Natural killer cell treated with Interleukin-12 subunit alpha and Interleukin-12 subunit beta and Interleukin-15 and Interleukin-18, amount 100 ng/mL, for 72 hours (primary cell): ENCODE measurements around the gene NTRK2. TPM values are rescaled to one million over a fixed set of nuclear protein-coding genes. Genes with fewer than 3 reads are reported as not detected.

Experiments
- ATAC-seq, 2 donors: fragments of 150-1000 bp; cut with Tn5 transposase in 1 of 2; sonication (Bioruptor Pico), chemical (Tn5 transposase) in 1 of 2; 2 replicates each; pipeline ENCODE4 v1.10.0; 2021
- DNase-seq: peaks from one replicate; pipeline ENCODE4 v3.0.0; 2022; ENCODE audit warnings: low spot score
- H3K27ac Mint-ChIP-seq, 2 donors: 1 replicate in 1 of 2; 2 replicates in 1 of 2; pipeline ENCODE4 v1.8.0; 2022; ENCODE audit warnings: mixed read lengths in 2 of 2, mild to moderate bottlenecking in 1 of 2, moderate library complexity in 1 of 2
- H3K27me3 Mint-ChIP-seq, 2 donors: 1 replicate in 1 of 2; 2 replicates in 1 of 2; pipeline ENCODE4 v1.8.0; 2022; ENCODE audit warnings: mixed read lengths in 2 of 2
- H3K36me3 Mint-ChIP-seq: one replicate; pipeline ENCODE4 v1.8.0; 2022; ENCODE audit warnings: mixed read lengths
- H3K4me1 Mint-ChIP-seq, 2 donors: 1 replicate in 1 of 2; 2 replicates in 1 of 2; pipeline ENCODE4 v1.8.0; 2022; ENCODE audit warnings: low read depth in 2 of 2, mixed read lengths in 2 of 2, mild to moderate bottlenecking in 1 of 2
- H3K4me3 Mint-ChIP-seq: one replicate; pipeline ENCODE4 v1.8.0; 2022; ENCODE audit warnings: mixed read lengths
- H3K9me3 Mint-ChIP-seq: 2 replicates; pipeline ENCODE4 v1.8.0; 2022; ENCODE audit warnings: mixed read lengths
- total RNA-seq, 2 donors: library from RNA; stranded (reverse); gene quantifications; one replicate each; pipeline ENCODE4 v1.2.3, GENCODE V29; 2022

Gene NTRK2
- total RNA-seq, 2 donors from 2014 or later = 0.24 to 2.4 TPM

- H3K4me1 Mint-ChIP-seq = no peaks in the 10 kb centered on the region
- H3K9me3 Mint-ChIP-seq = no peaks in the 10 kb centered on the region
- no peak for ATAC-seq
These were observed 160.6 kb downstream of the NTRK2 start for GRCh38 chr9:84829997-84830696.

GRCh38 chr9:84831377-84831776 is 161.8 kb downstream of the NTRK2 start:
- DNase-seq (no peak), ATAC-seq (no peak)
- Mint-ChIP-seq H3K27me3 (peaks cover 22 to 44% of the 10 kb centered on the region in 2 donors), H3K36me3 (no peaks in the 10 kb centered on the region), H3K4me1 (no peaks in the 10 kb centered on the region), H3K4me3 (no peak overlapping the region), H3K9me3 (no peaks in the 10 kb centered on the region), H3K27ac (no peak overlapping the region)

More at GRCh38 chr9:84829997-84830696, 160.6 kb downstream of the NTRK2 start:
- DNase-seq = no peak
- Mint-ChIP-seq H3K27me3 (peaks cover 19 to 40% of the 10 kb centered on the region in 2 donors), H3K4me3 (no peak overlapping the region), H3K27ac (no peak overlapping the region), H3K36me3 (no peaks in the 10 kb centered on the region)

DNA sequence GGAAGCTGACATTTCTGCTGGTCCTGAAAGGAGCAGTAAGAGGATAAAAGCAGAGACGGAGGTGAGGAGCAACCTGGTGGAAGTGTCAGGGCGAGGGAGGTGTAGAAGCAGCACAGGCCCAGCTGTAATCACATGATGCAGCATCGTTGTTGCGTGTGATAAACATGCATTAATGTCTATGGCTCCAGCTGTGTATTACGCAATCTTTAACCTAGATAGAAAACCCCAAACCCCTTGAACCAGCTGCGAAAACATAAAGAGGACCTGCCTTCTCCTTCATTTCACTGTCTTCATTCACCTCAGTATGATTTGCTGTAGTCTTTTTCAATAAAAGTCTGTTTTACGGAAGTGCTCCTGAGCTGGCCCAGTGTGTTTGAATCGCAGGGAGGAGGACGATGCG is 162.9 kb downstream of the NTRK2 start:
- H3K4me3 Mint-ChIP-seq = no peak overlapping the region

GRCh38 chr9:84834426-84834825 is 164.9 kb downstream of the NTRK2 start:
- Mint-ChIP-seq H3K9me3 (no peaks in the 10 kb centered on the region), H3K27ac (no peak overlapping the region), H3K4me3 (no peak overlapping the region), H3K36me3 (no peaks in the 10 kb centered on the region), H3K27me3 (peaks cover 20 to 52% of the 10 kb centered on the region in 2 donors), H3K4me1 (no peaks in the 10 kb centered on the region)
- DNase-seq (no peak), ATAC-seq (no peak)

More for the DNA sequence above, 162.9 kb downstream of the NTRK2 start:
- Mint-ChIP-seq H3K36me3 (no peaks in the 10 kb centered on the region), H3K27ac (no peak overlapping the region), H3K27me3 (peaks cover 22 to 48% of the 10 kb centered on the region in 2 donors), H3K4me1 (no peaks in the 10 kb centered on the region), H3K9me3 (no peaks in the 10 kb centered on the region)
- ATAC-seq (no peak), DNase-seq (no peak)

GRCh38 chr9:84835745-84836144 is 166.2 kb downstream of the NTRK2 start:
- ATAC-seq = no peak
- peaks cover 17 to 53% of the 10 kb centered on the region in 2 donors for H3K27me3 Mint-ChIP-seq
- H3K36me3 Mint-ChIP-seq = no peaks in the 10 kb centered on the region
- H3K9me3 Mint-ChIP-seq = no peaks in the 10 kb centered on the region
- no peak overlapping the region for H3K27ac Mint-ChIP-seq
- DNase-seq = no peak
- H3K4me3 Mint-ChIP-seq = no peak overlapping the region
- no peaks in the 10 kb centered on the region for H3K4me1 Mint-ChIP-seq

GRCh38 chr9:84838879-84839278 is 169.3 kb downstream of the NTRK2 start:
- Mint-ChIP-seq H3K27me3 (peaks cover 28 to 49% of the 10 kb centered on the region in 2 donors), H3K4me3 (no peak overlapping the region), H3K9me3 (peaks cover 3% of the 10 kb centered on the region), H3K36me3 (no peaks in the 10 kb centered on the region), H3K27ac (no peak overlapping the region), H3K4me1 (no peaks in the 10 kb centered on the region)
- no peak for DNase-seq
- ATAC-seq = no peak

DNA sequence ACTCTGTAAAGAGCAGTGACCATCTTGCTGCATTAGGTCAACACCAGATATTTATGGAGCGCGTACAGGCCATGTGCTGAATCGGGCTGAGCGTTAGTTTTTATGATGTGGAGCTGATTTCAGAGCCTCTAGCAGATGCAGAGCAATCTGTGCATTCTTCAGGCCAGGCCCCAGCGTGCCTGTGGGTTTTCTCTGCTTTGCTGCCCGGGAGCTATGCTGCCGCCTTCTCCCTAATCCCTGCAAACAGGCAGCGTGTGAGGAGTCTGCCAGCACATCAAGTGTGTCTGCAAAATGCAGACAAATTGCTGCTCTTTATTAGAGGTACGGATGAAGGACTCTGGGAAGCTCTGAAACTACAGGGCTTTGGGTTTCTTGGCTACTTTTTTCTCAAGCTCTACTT is 170.0 kb downstream of the NTRK2 start:
- ATAC-seq (no peak), DNase-seq (no peak)
- Mint-ChIP-seq H3K27me3 (peaks cover 29 to 52% of the 10 kb centered on the region in 2 donors), H3K9me3 (peaks cover 5% of the 10 kb centered on the region), H3K4me3 (no peak overlapping the region), H3K27ac (no peak overlapping the region), H3K36me3 (no peaks in the 10 kb centered on the region), H3K4me1 (no peaks in the 10 kb centered on the region)

GRCh38 chr9:84841931-84842330 is 172.4 kb downstream of the NTRK2 start:
- H3K9me3 Mint-ChIP-seq = peaks cover 5% of the 10 kb centered on the region
- no peak for DNase-seq
- no peak overlapping the region for H3K27ac Mint-ChIP-seq
- H3K27me3 Mint-ChIP-seq = peaks cover 26 to 34% of the 10 kb centered on the region in 2 donors
- no peak overlapping the region for H3K4me3 Mint-ChIP-seq
- no peaks in the 10 kb centered on the region for H3K4me1 Mint-ChIP-seq
- H3K36me3 Mint-ChIP-seq = no peaks in the 10 kb centered on the region
- ATAC-seq = no peak

DNA sequence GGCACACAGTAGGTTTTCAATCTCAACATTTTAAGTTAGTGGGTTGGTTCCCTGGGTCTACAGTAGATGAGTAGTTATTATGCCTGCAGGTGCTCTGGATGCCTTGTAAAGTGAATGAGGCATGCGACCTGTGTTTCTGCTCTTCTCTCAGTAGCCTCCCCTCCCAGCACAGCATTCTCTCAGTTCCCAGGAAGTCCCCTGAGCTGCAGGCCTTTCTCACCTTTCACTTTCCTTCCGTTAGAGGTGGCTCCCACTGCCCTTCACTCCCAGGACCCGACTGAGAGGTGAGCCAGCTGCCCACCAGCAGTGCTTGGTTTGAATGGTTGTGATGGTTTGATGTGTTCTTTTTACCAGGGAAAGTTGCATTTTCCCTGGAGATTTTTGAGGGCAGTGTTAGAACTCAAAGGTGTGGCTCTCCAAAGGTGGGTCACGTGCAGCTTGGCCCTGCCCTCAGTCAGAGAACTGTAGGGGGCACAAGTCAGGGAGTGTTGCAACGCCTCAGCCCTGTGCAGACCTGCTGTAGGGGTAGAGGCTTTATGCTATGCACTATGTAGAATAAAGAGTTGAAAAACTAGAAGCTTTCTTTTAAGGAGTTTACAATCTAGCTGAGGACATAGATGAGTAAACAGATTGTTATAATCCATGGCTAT is 173.8 kb downstream of the NTRK2 start:
- ATAC-seq (no peak), DNase-seq (no peak)
- H3K36me3 Mint-ChIP-seq = no peaks in the 10 kb centered on the region
- H3K27ac Mint-ChIP-seq = no peak overlapping the region
- H3K4me1 Mint-ChIP-seq = no peaks in the 10 kb centered on the region
- peaks cover 5% of the 10 kb centered on the region for H3K9me3 Mint-ChIP-seq
- H3K4me3 Mint-ChIP-seq = no peak overlapping the region
- peaks cover 23 to 27% of the 10 kb centered on the region in 2 donors for H3K27me3 Mint-ChIP-seq

DNA sequence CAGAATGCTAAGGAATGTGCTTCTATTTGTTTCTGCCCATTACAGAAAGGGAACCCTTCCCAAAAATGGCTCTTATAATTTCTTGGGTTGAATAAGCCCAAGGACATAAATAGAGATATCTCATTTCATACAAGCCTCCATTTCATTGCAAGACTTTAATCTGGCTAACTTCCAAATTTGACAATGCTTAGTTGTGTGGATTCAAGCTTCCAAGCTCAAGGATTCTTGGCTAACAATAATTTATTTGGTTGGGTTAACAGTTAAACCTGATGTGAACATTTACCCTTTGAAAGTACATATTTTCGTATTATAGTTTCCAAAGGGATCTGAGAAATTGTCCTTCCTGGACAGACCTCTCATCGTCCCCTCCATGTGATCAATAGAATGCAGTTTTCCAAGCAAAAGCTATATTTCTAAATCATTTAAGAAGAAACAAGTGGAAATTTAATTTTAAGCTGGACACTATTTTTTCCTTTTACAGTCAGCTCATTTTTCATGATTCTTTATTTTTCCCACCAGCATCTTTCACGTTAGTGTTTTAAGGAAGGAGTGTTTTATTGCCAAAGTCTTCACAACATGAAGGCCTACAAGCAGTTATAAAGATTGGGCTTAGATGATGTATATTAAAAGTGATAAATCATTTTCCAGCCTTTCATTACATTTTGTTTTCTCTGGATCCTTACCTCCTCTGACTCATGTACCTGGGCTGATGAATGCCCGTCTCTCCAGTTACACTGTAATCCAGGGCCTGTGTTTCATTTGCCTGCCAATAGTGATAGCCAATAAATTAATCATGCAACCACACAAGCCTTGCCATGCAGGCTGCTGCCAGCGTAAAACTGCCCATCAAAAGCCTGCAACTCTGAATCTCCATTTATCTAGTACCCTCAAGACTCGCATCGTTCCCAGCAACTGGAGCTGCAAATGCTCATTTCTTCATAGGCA is 176.7 kb downstream of the NTRK2 start:
- DNase-seq = no peak
- H3K9me3 Mint-ChIP-seq = peaks cover 5% of the 10 kb centered on the region
- no peaks in the 10 kb centered on the region for H3K4me1 Mint-ChIP-seq
- peaks cover 19 to 30% of the 10 kb centered on the region in 2 donors for H3K27me3 Mint-ChIP-seq
- no peak overlapping the region for H3K27ac Mint-ChIP-seq
- no peak overlapping the region for H3K4me3 Mint-ChIP-seq
- H3K36me3 Mint-ChIP-seq = no peaks in the 10 kb centered on the region
- no peak for ATAC-seq

GRCh38 chr9:84846906-84847305 is 177.4 kb downstream of the NTRK2 start:
- Mint-ChIP-seq H3K27me3 (peaks cover 15 to 25% of the 10 kb centered on the region in 2 donors), H3K36me3 (no peaks in the 10 kb centered on the region), H3K4me1 (no peaks in the 10 kb centered on the region), H3K27ac (no peak overlapping the region), H3K4me3 (no peak overlapping the region), H3K9me3 (peaks cover 5% of the 10 kb centered on the region)
- ATAC-seq = no peak
- DNase-seq = no peak

DNA sequence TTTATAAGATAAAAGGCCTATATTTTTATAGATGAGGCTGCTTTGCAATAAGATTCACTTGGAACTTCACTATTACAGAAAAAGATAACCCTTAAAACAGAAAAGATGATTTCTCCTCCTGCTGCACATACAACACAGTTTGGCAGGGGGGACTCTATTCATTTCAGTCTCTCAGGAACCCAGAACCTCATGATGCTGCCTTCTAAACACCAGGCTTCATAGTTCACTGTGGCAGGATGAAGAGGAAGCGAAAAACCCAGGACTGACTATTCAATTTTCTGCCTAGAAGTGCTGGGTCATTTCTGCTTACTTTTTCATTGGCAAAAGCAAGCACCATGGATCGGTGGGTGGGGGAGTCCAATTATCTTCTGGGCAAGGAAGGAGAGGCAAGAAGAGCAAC is 179.5 kb downstream of the NTRK2 start:
- Mint-ChIP-seq H3K36me3 (no peaks in the 10 kb centered on the region), H3K27me3 (peaks cover 7 to 18% of the 10 kb centered on the region in 2 donors), H3K9me3 (no peaks in the 10 kb centered on the region), H3K4me1 (no peaks in the 10 kb centered on the region), H3K27ac (no peak overlapping the region), H3K4me3 (no peak overlapping the region)
- DNase-seq = no peak
- ATAC-seq = no peak

- H3K4me3 Mint-ChIP-seq = no peak overlapping the region
These were observed 181.4 kb downstream of the NTRK2 start for GRCh38 chr9:84850830-84851392.

More at GRCh38 chr9:84850830-84851392, 181.4 kb downstream of the NTRK2 start:
- DNase-seq (no peak), ATAC-seq (no peak)
- no peaks in the 10 kb centered on the region for H3K36me3 Mint-ChIP-seq
- peaks cover 16 to 35% of the 10 kb centered on the region in 2 donors for H3K27me3 Mint-ChIP-seq
- no peaks in the 10 kb centered on the region for H3K9me3 Mint-ChIP-seq
- no peak overlapping the region for H3K27ac Mint-ChIP-seq
- H3K4me1 Mint-ChIP-seq = no peaks in the 10 kb centered on the region
